ENCODE measurements around the gene ADM5.

ADM5 gene

GRCh38 chr19:49663224-49663623 is 26.2 kb upstream of the ADM5 start:
- no peak for TF ChIP-seq CTCF (IDR thresholded peaks at IDR 0.05; ENCODE audit: low read depth, low read length)
- H3K4me1 ChIP-seq = peaks cover 3% of the 10 kb centered on the region; the same call in 1 of the 2 replicates
- H3K27me3 ChIP-seq = no peaks in the 10 kb centered on the region
- H3K9me3 ChIP-seq = no peaks in the 10 kb centered on the region
- H3K36me3 ChIP-seq = peaks cover 24% of the 10 kb centered on the region
- no peak overlapping the region for H3K4me3 ChIP-seq (ENCODE audit: low read depth, low read length)
- no peak for DNase-seq

- peak overlapping the region; percentile 87 for H3K4me3 ChIP-seq (ENCODE audit: low read depth, low read length)
- H3K9me3 ChIP-seq = no peaks in the 10 kb centered on the region
- DNase-seq = peak; percentile 95
- no peaks in the 10 kb centered on the region for H3K27me3 ChIP-seq
- H3K4me1 ChIP-seq = peaks cover 3% of the 10 kb centered on the region; the same call in 1 of the 2 replicates
- 0 out of 2 replicates have a peak, but pooled peaks have one; percentile 1 for TF ChIP-seq CTCF (IDR thresholded peaks at IDR 0.05; ENCODE audit: low read depth, low read length)
- H3K36me3 ChIP-seq = peaks cover 13% of the 10 kb centered on the region
Observed at GRCh38 chr19:49664171-49665035, 25.0 kb upstream of the ADM5 start.

GRCh38 chr19:49665036-49665350 is 24.4 kb upstream of the ADM5 start:
- Histone ChIP-seq H3K9me3 (no peaks in the 10 kb centered on the region), H3K36me3 (peaks cover 11% of the 10 kb centered on the region), H3K4me3 (ENCODE audit: low read depth, low read length) (peak overlapping the region; percentile 87), H3K27me3 (no peaks in the 10 kb centered on the region), H3K4me1 (peaks cover 3% of the 10 kb centered on the region; the same call in 1 of the 2 replicates)
- no peak for DNase-seq
- TF ChIP-seq CTCF (IDR thresholded peaks at IDR 0.05; ENCODE audit: low read depth, low read length) = no peak

GRCh38 chr19:49665351-49666119 is 23.9 kb upstream of the ADM5 start, which contains the start of the genes BCL2L12 and IRF3:
Gene BCL2L12, plus strand, starts transcription at chr19:49665933. Its CDS starts 760 bp downstream, at chr19:49666693.
Gene IRF3, minus strand, starts transcription at chr19:49665857. Its CDS starts 1,019 bp downstream, at chr19:49664838.
- no peaks in the 10 kb centered on the region for H3K27me3 ChIP-seq
- H3K9me3 ChIP-seq = no peaks in the 10 kb centered on the region
- TF ChIP-seq CTCF (IDR thresholded peaks at IDR 0.05; ENCODE audit: low read depth, low read length) = no peak
- H3K4me3 ChIP-seq (ENCODE audit: low read depth, low read length) = peak within 1 kb of the TSS; percentile 87
- peaks cover 9% of the 10 kb centered on the region; the same call in 1 of the 2 replicates for H3K36me3 ChIP-seq
- DNase-seq = peak; percentile 98
- H3K4me1 ChIP-seq = peaks cover 3% of the 10 kb centered on the region; the same call in 1 of the 2 replicates

- Histone ChIP-seq H3K9me3 (no peaks in the 10 kb centered on the region), H3K27me3 (no peaks in the 10 kb centered on the region), H3K36me3 (peaks cover 9% of the 10 kb centered on the region; the same call in 1 of the 2 replicates), H3K4me3 (ENCODE audit: low read depth, low read length) (peak overlapping the region; percentile 87), H3K4me1 (peaks cover 3% of the 10 kb centered on the region; the same call in 1 of the 2 replicates)
- 0 out of 2 replicates have a peak, but pooled peaks have one; percentile 6 for TF ChIP-seq CTCF (IDR thresholded peaks at IDR 0.05; ENCODE audit: low read depth, low read length)
- no peak for DNase-seq
Observed at GRCh38 chr19:49666120-49666444, 23.3 kb upstream of the ADM5 start.

All from BE2C (cell line).